Measurements from ENCODE around the gene PIK3CD. TPM values are rescaled to one million over a fixed set of nuclear protein-coding genes. Genes with fewer than 3 reads are reported as not detected.

The PIK3CD gene
- total and polyA plus RNA-seq, 2 donors (not counting 3 experiments of a cell fraction or from before 2014, with no cell fraction given): 3.5 to 5.2 TPM

DNA sequence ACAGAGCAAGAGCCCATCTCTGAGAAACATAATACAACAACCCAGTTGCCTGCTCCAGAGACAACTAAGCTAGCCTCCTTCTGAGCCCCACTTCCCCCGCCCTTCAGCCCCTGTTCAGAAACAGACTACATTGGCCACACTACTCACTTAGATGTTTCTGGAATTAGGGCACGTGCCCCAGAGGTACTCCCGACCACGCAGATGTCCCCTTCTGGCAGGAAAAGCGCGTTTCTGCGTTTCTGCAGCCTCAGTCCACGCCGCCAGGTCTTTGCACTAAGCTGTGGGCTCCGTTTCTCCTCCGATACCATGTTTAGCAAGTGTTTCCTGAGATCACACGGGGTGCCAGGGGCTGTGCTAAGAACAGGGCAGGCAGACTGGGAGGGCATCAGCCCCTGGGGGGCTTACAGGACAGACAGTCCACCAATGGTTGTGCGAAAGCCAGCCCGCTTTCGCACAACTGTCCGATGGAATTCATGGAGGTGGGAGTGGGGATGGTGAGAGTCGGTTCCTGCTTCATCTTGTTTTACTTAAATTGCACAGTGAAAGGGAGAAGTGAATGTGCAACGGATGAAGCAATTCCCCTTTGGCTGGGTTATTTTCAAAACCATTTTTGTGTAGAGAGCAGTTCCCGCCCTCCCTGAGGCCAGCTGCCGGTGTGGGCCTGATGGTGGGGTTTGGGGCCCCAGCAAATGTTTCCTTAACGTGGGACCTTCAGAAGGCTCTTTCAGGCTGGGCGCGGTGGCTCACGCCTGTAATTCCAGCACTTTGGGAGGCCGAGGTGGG, 2.7 kb downstream of the PIK3CD start:
- no peak overlapping the region for H3K27ac ChIP-seq (ENCODE audit: insufficient read depth, low read depth, low read length)
- H3K36me3 ChIP-seq (ENCODE audit: control insufficient read depth in 2 of 2, extremely low read depth in 1 of 2, insufficient read depth in 2 of 2, low read length in 2 of 2): no peaks in the 10 kb centered on the region
- no peak overlapping the region for H3K4me3 ChIP-seq (replicated peaks in 1 of 3; ENCODE audit: insufficient read depth in 1 of 3, low read depth in 1 of 3, low read length in 3 of 3)
- no peak for TF ChIP-seq EZH2 (IDR thresholded peaks at IDR 0.05; ENCODE audit: borderline replicate concordance, low read depth, low read length, severe bottlenecking)
- no peak for TF ChIP-seq POLR2AphosphoS5 (IDR thresholded peaks at IDR 0.05; ENCODE audit: insufficient read depth, low read depth, low read length)
- no peak for TF ChIP-seq JUN (IDR thresholded peaks at IDR 0.05; ENCODE audit: borderline replicate concordance, insufficient read depth, insufficient read length, low read depth)
- TF ChIP-seq, protein P1, sequence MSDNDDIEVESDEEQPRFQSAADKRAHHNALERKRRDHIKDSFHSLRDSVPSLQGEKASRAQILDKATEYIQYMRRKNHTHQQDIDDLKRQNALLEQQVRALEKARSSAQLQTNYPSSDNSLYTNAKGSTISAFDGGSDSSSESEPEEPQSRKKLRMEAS (IDR thresholded peaks at IDR 0.05; ENCODE audit: insufficient read depth, insufficient read length): no peak
- TF ChIP-seq, protein P2, sequence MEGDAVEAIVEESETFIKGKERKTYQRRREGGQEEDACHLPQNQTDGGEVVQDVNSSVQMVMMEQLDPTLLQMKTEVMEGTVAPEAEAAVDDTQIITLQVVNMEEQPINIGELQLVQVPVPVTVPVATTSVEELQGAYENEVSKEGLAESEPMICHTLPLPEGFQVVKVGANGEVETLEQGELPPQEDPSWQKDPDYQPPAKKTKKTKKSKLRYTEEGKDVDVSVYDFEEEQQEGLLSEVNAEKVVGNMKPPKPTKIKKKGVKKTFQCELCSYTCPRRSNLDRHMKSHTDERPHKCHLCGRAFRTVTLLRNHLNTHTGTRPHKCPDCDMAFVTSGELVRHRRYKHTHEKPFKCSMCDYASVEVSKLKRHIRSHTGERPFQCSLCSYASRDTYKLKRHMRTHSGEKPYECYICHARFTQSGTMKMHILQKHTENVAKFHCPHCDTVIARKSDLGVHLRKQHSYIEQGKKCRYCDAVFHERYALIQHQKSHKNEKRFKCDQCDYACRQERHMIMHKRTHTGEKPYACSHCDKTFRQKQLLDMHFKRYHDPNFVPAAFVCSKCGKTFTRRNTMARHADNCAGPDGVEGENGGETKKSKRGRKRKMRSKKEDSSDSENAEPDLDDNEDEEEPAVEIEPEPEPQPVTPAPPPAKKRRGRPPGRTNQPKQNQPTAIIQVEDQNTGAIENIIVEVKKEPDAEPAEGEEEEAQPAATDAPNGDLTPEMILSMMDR (IDR thresholded peaks at IDR 0.05; ENCODE audit: extremely low read depth in 1 of 2, insufficient read depth in 1 of 2, low read depth in 1 of 2, low read length in 2 of 2): no peak
- no peak for TF ChIP-seq GATA2 (IDR thresholded peaks at IDR 0.05; ENCODE audit: insufficient read depth, insufficient read length, low read depth, low read length)
- TF ChIP-seq FOS (IDR thresholded peaks at IDR 0.05; ENCODE audit: borderline replicate concordance, insufficient read depth, low read length): no peak
- TF ChIP-seq MYC (IDR thresholded peaks at IDR 0.05; ENCODE audit: low read depth, low read length): no peak
- TF ChIP-seq POLR2A (IDR thresholded peaks at IDR 0.05; ENCODE audit: low read depth, low read length): no peak
- CTCF ChIA-PET: interaction anchor here (0.6 to 0.7 kb wide), 2 partner anchors 10 to 719 kb away, joined by 3 to 4 read pairs; no protein-coding TSS in a partner anchor
- no peaks in the 10 kb centered on the region for H3K9me1 ChIP-seq (replicated peaks; ENCODE audit: control insufficient read depth, extremely low read depth, insufficient read depth, low read length)
- POLR2A ChIA-PET: interaction anchor here (1.2 kb wide), 1 partner anchor 14 kb away, joined by 5 read pairs; no protein-coding TSS in a partner anchor
- H3K9ac ChIP-seq (replicated peaks; ENCODE audit: extremely low read depth, insufficient read depth, low read length): no peak overlapping the region
- BruUV-seq (replicated peaks): no TSS peak
- no peaks in the 10 kb centered on the region for H3K9me3 ChIP-seq (replicated peaks; ENCODE audit: control insufficient read depth, insufficient read depth, low read length)
- no peak overlapping the region for H2AFZ ChIP-seq (ENCODE audit: low read depth, low read length)
- no peak for DNase-seq (ENCODE audit: low read depth, low spot score)
- no peak overlapping the region for H3K4me2 ChIP-seq (ENCODE audit: insufficient read depth, low read length)
- peaks cover 33 to 39% of the 10 kb centered on the region in 2 experiments for H3K27me3 ChIP-seq (ENCODE audit: control insufficient read depth in 2 of 2, insufficient read depth in 2 of 2, low read length in 2 of 2)
- H3K79me2 ChIP-seq (ENCODE audit: control insufficient read depth, insufficient read depth, low read length): no peaks in the 10 kb centered on the region
- no peak for FAIRE-seq
- H3K4me1 ChIP-seq (ENCODE audit: control insufficient read depth, extremely low read depth, insufficient read depth, low read length): peaks cover 7% of the 10 kb centered on the region
- no peaks in the 10 kb centered on the region for H4K20me1 ChIP-seq (replicated peaks; ENCODE audit: control insufficient read depth, extremely low read depth, insufficient read depth, low read length)
- dilution Hi-C loops (cut with MboI; ENCODE audit: extremely low pct_ligation_motif_present, low sequenced_read_pairs) (no loop called here), intact Hi-C loops (cut with micrococcal nuclease) (no loop called here)
